RCC 7860 (cell line): ENCODE data around the gene MIR17HG.
"Not testable (repeated sequence)": the region's sequence is repeated elsewhere in the genome, so short reads cannot be mapped to it uniquely, and the experiment has no call there.

Source experiments
- DNase-seq: peaks from one replicate; pipeline ENCODE4 v3.0.0-alpha.2; 2015; ENCODE audit warnings: low spot score
- FAIRE-seq: peaks from 2 replicates; lab custom pipeline; 2012; peaks lifted over from hg19 to GRCh38; lab: Jason Lieb, UNC

The MIR17HG gene

GRCh38 chr13:91347202-91347995 is at the start of gene MIR17HG:
Gene MIR17HG (plus strand): TSS chr13:91347687.
- DNase-seq, result peak; percentile 75
- FAIRE-seq, result no peak

- DNase-seq (no peak), FAIRE-seq (no peak)
Observed at GRCh38 chr13:91298060-91298459, 49.4 kb upstream of the MIR17HG start.

- DNase-seq, result no peak
Observed at GRCh38 chr13:91302111-91302510, 45.4 kb upstream of the MIR17HG start.

GRCh38 chr13:91303031-91303430 is 44.5 kb upstream of the MIR17HG start:
- no peak for DNase-seq
- no peak for FAIRE-seq

More at GRCh38 chr13:91302111-91302510, 45.4 kb upstream of the MIR17HG start:
- no peak for FAIRE-seq

GRCh38 chr13:91304741-91305140 is 42.7 kb upstream of the MIR17HG start:
- DNase-seq (no peak), FAIRE-seq (no peak)

GRCh38 chr13:91305652-91306051 is 41.8 kb upstream of the MIR17HG start:
- DNase-seq (no peak), FAIRE-seq (no peak)

GRCh38 chr13:91307887-91308286 is 39.6 kb upstream of the MIR17HG start:
- no peak for FAIRE-seq
- no peak for DNase-seq

GRCh38 chr13:91308299-91308698 is 39.2 kb upstream of the MIR17HG start:
- DNase-seq, result no peak
- no peak for FAIRE-seq

GRCh38 chr13:91311491-91311890 is 36.0 kb upstream of the MIR17HG start:
- no peak for FAIRE-seq

GRCh38 chr13:91312324-91312723 is 35.2 kb upstream of the MIR17HG start:
- FAIRE-seq (no peak), DNase-seq (no peak)

More at GRCh38 chr13:91311491-91311890, 36.0 kb upstream of the MIR17HG start:
- no peak for DNase-seq

GRCh38 chr13:91313103-91313502 is 34.4 kb upstream of the MIR17HG start:
- no peak for FAIRE-seq

GRCh38 chr13:91313581-91313980 is 33.9 kb upstream of the MIR17HG start:
- DNase-seq (no peak), FAIRE-seq (no peak)

More at GRCh38 chr13:91313103-91313502, 34.4 kb upstream of the MIR17HG start:
- DNase-seq, result no peak

- DNase-seq, result no peak
- no peak for FAIRE-seq
Observed at GRCh38 chr13:91314888-91315287, 32.6 kb upstream of the MIR17HG start.

- DNase-seq (no peak), FAIRE-seq (no peak)
Observed at GRCh38 chr13:91318886-91319285, 28.6 kb upstream of the MIR17HG start.

- DNase-seq, result no peak
- no peak for FAIRE-seq
Observed at GRCh38 chr13:91319996-91320395, 27.5 kb upstream of the MIR17HG start.

- FAIRE-seq, DNase-seq: not testable (repeated sequence)
Observed at GRCh38 chr13:91320990-91321389, 26.5 kb upstream of the MIR17HG start.

- DNase-seq (no peak), FAIRE-seq (no peak)
Observed at GRCh38 chr13:91323349-91323748, 24.1 kb upstream of the MIR17HG start.

GRCh38 chr13:91326146-91326545 is 21.3 kb upstream of the MIR17HG start:
- FAIRE-seq (no peak), DNase-seq (no peak)

GRCh38 chr13:91328726-91329125 is 18.8 kb upstream of the MIR17HG start:
- FAIRE-seq (no peak), DNase-seq (no peak)

- FAIRE-seq (no peak), DNase-seq (no peak)
Observed at GRCh38 chr13:91329733-91330132, 17.8 kb upstream of the MIR17HG start.

GRCh38 chr13:91331047-91331915 is 16.2 kb upstream of the MIR17HG start:
- DNase-seq, result no peak
- no peak for FAIRE-seq

GRCh38 chr13:91346062-91346461 is 1.4 kb upstream of the MIR17HG start:
- DNase-seq, result no peak
- FAIRE-seq, result no peak
